Chondrocyte (in vitro differentiated cells): ENCODE results near the gene FBXW5. TPM values are rescaled to one million over a fixed set of nuclear protein-coding genes. Genes with fewer than 3 reads are reported as not detected.

Experiments
- DNase-seq: peaks from one replicate; pipeline ENCODE4 v3.0.0; 2021; ENCODE audit warnings: mixed read lengths, low spot score
- H3K27ac Mint-ChIP-seq: one replicate; pipeline ENCODE4 v1.8.0; 2021; ENCODE audit warnings: mild to moderate bottlenecking, moderate library complexity, mixed read lengths; ENCODE audit not compliant: unreplicated experiment
- H3K27me3 Mint-ChIP-seq: 2 replicates; pipeline ENCODE4 v1.8.0; 2021; ENCODE audit warnings: low read depth, mixed read lengths
- H3K36me3 Mint-ChIP-seq: 2 replicates; pipeline ENCODE4 v1.8.0; 2021; ENCODE audit warnings: low read depth, mixed read lengths
- H3K4me1 Mint-ChIP-seq: 2 replicates; pipeline ENCODE4 v1.8.0; 2021; ENCODE audit warnings: low read depth, mild to moderate bottlenecking, mixed read lengths
- H3K4me3 Mint-ChIP-seq: one replicate; pipeline ENCODE4 v1.8.0; 2021; ENCODE audit warnings: mild to moderate bottlenecking, moderate library complexity, mixed read lengths; ENCODE audit not compliant: unreplicated experiment
- H3K9me3 Mint-ChIP-seq: 2 replicates; pipeline ENCODE4 v1.8.0; 2021; ENCODE audit warnings: low read depth, mixed read lengths
- total RNA-seq: library from RNA; stranded (reverse); gene quantifications from 3 replicates; pipeline ENCODE4 v1.2.1, GENCODE V29; 2021
- TF ChIP-seq, protein P1 (sequence below): fragments of 200-600 bp; sonication (generic); IDR thresholded peaks from 2 replicates; pipeline ENCODE4 v1.5.0; 2021; ENCODE audit warnings: antibody characterized with exemption, mild to moderate bottlenecking, moderate library complexity

The FBXW5 gene
- total RNA-seq, 1 donor from 2014 or later, result 87.5 TPM

- H3K9me3 Mint-ChIP-seq, result peaks cover 5% of the 10 kb centered on the region
Measured at GRCh38 chr9:136988872-136989271, 44.3 kb upstream of the FBXW5 start.

GRCh38 chr9:136985853-136986252 lies 41.3 kb upstream of the FBXW5 start:
- DNase-seq, result no peak
- Mint-ChIP-seq H3K27ac (no peak overlapping the region), H3K27me3 (no peaks in the 10 kb centered on the region), H3K36me3 (no peaks in the 10 kb centered on the region), H3K9me3 (peaks cover 4% of the 10 kb centered on the region), H3K4me3 (no peak overlapping the region), H3K4me1 (no peaks in the 10 kb centered on the region)
- TF ChIP-seq, protein P1, sequence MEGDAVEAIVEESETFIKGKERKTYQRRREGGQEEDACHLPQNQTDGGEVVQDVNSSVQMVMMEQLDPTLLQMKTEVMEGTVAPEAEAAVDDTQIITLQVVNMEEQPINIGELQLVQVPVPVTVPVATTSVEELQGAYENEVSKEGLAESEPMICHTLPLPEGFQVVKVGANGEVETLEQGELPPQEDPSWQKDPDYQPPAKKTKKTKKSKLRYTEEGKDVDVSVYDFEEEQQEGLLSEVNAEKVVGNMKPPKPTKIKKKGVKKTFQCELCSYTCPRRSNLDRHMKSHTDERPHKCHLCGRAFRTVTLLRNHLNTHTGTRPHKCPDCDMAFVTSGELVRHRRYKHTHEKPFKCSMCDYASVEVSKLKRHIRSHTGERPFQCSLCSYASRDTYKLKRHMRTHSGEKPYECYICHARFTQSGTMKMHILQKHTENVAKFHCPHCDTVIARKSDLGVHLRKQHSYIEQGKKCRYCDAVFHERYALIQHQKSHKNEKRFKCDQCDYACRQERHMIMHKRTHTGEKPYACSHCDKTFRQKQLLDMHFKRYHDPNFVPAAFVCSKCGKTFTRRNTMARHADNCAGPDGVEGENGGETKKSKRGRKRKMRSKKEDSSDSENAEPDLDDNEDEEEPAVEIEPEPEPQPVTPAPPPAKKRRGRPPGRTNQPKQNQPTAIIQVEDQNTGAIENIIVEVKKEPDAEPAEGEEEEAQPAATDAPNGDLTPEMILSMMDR, result no peak

More at GRCh38 chr9:136988872-136989271, 44.3 kb upstream of the FBXW5 start:
- Mint-ChIP-seq H3K4me3 (no peak overlapping the region), H3K4me1 (peaks cover 19% of the 10 kb centered on the region), H3K27ac (no peak overlapping the region), H3K36me3 (no peaks in the 10 kb centered on the region), H3K27me3 (no peaks in the 10 kb centered on the region)
- TF ChIP-seq, protein P1, result no peak
- no peak for DNase-seq

GRCh38 chr9:136985027-136985602 lies 40.6 kb upstream of the FBXW5 start:
- H3K4me3 Mint-ChIP-seq, result no peak overlapping the region
- TF ChIP-seq, protein P1, result no peak
- no peaks in the 10 kb centered on the region for H3K36me3 Mint-ChIP-seq
- no peak overlapping the region for H3K27ac Mint-ChIP-seq
- H3K4me1 Mint-ChIP-seq, result no peaks in the 10 kb centered on the region
- no peaks in the 10 kb centered on the region for H3K27me3 Mint-ChIP-seq
- DNase-seq, result no peak
- no peaks in the 10 kb centered on the region for H3K9me3 Mint-ChIP-seq

- Mint-ChIP-seq H3K27ac (no peak overlapping the region), H3K9me3 (no peaks in the 10 kb centered on the region), H3K4me1 (no peaks in the 10 kb centered on the region)
Measured at GRCh38 chr9:136984464-136985026, 40.0 kb upstream of the FBXW5 start.

DNA sequence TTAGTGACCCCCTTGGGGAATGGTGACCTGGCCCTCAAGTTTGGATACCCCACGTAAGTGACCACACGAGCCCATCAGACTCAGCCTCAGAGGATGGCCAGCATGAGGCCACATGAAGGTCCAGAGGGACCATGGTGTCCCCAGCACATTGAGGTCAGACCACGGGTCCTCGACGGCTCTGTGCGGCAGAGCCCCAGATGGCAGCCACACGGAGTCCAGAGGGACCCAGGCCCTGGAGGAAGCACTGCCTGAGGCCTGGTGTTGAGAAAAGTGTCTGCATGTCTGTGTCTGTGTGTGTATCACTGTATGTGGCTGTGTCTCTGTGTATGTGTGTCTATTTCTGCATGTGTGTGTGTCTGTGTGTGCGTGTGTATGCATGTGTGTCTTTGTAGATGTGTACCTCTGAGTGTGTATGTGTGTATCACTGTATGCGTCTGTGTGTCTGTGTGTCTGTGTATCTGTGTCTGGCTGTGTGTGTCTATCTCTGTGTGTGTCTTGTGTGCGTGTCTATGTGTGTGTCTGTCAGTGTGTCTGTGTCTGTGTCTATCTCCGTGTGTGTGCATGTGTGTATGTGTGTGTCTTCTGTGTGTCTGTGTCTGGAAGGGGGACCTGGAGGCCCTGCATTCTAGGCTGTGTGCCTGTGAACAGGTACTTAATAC lies 39.2 kb upstream of the FBXW5 start:
- Mint-ChIP-seq H3K9me3 (no peaks in the 10 kb centered on the region), H3K4me3 (no peak overlapping the region), H3K27me3 (no peaks in the 10 kb centered on the region), H3K27ac (no peak overlapping the region), H3K4me1 (no peaks in the 10 kb centered on the region), H3K36me3 (no peaks in the 10 kb centered on the region)
- DNase-seq, result no peak
- TF ChIP-seq, protein P1, result no peak

More at GRCh38 chr9:136984464-136985026, 40.0 kb upstream of the FBXW5 start:
- no peak overlapping the region for H3K4me3 Mint-ChIP-seq
- TF ChIP-seq, protein P1, result no peak
- H3K36me3 Mint-ChIP-seq, result no peaks in the 10 kb centered on the region
- no peak for DNase-seq
- no peaks in the 10 kb centered on the region for H3K27me3 Mint-ChIP-seq
